ENCODE results near the gene ARHGEF17.

Gene ARHGEF17

DNA sequence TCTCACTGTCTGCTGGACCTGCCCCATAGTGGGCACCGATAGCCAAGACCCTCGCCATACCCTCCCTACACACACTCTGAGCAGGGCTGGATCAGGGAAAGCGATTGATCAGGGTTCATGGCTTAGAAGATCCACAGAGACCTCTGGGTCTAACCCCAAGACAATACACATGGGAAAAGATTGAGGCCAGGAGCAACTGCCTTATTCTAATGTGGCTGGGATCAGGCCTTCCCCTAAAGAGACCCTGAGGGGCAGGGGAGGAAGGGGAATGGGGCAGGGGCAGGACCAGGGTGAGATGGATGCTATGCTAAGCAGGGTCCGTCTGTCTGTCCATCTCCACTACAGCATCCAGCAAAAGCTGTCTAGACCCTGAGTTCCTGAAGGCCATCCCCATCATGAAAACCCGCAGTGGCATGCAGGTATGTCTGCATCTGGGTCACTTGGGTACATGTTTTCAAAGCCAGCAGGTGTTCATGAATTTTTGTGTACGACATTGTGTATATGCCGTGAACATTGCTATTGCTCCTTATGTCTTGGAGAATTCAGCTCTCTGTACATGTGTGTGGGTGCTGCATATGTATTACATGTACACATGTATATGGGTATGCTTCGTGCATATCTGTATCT is 52.8 kb downstream of the ARHGEF17 start:
- DNase-seq: no peak

GRCh38 chr11:73361953-73362776 is 54.1 kb downstream of the ARHGEF17 start:
- no peak for DNase-seq

- no peak for DNase-seq
These were observed 55.1 kb downstream of the ARHGEF17 start for GRCh38 chr11:73363147-73363546.

GRCh38 chr11:73365352-73366264 is 57.5 kb downstream of the ARHGEF17 start:
- no peak for DNase-seq

DNA sequence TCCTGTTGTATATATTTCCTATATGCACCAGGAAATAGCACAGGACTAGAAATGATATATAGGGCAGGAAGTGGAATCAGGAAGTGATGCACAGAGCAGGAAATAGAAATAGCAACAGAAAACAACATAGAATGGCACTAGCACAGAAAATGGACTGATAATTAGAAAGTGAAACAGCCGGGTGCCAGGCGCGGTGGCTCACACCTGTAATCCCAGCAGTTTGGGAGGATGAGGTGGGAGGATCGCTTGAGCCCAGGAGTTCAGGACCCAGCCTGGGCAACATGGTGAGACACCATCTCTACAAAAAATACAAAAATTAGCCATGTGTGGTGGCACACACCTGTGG is 58.2 kb downstream of the ARHGEF17 start:
- DNase-seq: no peak

GRCh38 chr11:73366953-73367352 is 58.9 kb downstream of the ARHGEF17 start:
- DNase-seq: no peak

GRCh38 chr11:73367482-73368024 is 59.5 kb downstream of the ARHGEF17 start:
- DNase-seq: no peak

GRCh38 chr11:73372375-73372993 is 64.4 kb downstream of the ARHGEF17 start:
- DNase-seq: no peak

DNA sequence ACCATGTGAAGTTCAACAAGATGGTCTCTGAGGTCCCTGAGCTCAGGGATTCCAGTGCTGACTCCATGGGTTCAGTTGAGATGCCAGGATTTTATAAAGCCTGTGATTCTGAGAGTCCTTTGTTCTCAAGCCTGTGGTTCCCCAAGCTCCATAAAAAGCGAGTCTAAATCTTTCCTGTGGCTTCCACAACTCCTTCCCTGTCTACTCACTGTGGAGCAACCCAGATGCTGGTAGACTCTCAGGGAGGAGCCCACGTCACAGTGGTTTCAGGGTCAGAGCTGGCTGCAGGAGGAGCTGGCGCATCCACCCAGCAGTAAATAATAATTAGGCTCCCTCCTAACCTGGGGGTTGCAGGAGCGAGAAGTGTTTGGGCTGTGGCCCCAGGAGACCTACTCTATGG is 66.1 kb downstream of the ARHGEF17 start:
- DNase-seq: no peak

GRCh38 chr11:73375830-73376159 is 67.7 kb downstream of the ARHGEF17 start:
- no peak for DNase-seq

DNA sequence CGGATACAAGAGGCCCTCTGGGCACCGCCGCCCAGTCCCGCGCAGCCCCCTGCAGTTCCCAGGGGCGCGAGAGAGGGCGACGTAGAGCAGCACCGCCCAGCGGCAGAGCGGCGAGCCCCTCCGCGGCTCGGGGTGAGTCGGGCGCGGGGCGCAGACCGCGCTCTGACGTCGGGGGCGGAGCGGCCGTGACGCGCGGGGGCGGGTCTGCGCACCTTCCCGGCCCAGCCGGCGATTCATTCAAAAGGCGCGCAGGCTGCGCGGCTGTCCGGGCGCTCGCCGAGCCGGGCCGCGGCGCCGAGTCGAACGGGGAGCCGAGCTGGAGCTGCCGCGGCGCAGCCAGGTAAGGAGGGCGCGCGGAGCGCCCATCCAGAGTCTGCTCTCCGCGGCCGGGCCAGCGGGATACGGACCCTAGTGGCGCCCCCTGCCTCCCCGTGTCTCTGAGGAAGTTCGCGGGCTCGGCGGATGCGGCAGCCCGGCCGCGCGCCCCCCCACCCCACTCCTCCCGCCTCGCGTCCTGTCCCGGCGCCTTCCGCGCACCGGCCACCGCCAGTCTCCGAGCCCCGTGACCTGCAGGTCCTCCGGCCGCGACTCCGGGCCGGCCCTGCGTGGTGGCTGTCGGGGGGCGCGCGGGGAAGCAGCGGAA is 68.2 kb downstream of the ARHGEF17 start, which contains the start of gene RELT:
Gene RELT (plus strand): TSS at position 240 of the 643 bp plus-strand sequence. CDS start 12,738 bp downstream, outside the sequence.
- peak; percentile 51 for DNase-seq

GRCh38 chr11:73376803-73377629 is 68.9 kb downstream of the ARHGEF17 start:
- DNase-seq: no peak

DNA sequence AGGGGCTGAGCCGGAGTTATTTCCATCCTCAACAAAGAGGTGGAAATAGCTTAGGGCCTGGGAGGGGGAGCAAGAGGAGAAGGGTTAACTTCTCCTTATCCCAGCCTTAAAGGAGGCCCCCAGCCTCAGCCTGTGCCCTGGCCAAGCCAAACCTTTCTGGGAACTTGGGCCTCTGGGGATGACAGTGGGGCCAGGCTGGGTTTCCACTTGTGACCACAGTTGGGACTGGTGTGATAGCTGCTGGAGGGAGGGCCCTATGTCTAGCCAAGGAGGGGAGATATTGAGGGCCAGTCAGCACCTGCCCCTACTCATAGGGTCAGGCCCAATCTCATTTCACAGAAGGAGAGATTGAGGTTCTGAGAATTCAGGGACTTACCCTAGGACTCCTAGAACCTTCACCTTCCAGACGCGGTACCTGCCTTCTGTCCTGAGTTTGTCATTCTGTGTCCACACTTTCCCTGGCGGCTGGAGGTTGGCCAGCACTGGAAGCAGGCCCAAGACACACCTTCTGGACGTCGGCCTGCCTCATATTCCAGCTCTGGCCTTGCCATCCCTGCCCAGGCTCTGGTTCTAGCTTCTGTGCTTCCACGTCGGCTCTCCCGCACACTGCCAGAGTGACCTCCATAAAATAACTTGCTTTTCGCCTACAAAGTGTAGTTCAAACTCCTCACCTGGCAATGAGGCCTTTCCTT is 71.3 kb downstream of the ARHGEF17 start:
- DNase-seq: no peak

DNA sequence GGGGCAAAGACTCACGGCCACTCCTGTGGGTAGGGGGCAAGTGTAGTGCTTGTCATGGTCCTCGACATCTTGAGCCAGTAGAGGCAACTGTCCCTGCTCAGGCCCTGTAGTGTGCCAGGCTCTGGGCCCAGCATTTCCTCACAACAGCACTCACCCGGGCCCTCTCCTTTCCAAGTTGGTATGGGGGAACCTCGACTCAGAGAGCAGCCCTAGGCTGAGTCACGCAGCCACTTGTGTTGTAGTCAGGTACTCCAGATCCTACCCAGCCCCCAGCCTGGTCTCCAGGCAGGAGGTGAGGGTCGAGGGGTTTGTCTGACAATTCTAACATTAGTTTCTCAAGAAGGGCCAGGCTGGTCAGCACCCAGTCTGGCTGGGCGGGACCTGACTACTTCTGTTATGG is 72.3 kb downstream of the ARHGEF17 start:
- DNase-seq: no peak

DNA sequence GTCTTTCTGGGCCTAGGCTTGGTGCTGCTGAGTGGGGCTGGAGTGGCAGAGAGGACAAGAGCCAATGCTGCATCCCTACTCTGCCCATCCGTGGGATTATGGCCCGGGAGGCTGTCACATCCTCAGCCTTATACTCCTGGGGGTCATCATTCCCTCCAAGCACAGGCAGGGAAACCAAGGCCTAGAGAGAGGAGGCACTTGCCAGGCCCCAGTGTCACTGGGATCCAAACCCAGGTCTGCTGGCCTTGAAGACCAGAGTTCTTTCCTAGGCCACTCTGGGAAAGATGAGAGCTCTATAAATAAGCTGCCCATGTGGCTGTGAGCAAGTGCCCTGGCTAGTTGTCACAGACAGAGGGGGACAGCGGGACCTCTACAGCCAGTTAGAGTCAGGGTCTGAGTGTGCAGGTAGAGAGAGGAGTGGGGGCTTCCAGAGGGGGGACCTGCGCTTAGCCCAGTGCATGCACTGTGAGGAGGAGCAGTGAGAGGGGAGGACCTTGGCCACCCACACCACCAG is 72.9 kb downstream of the ARHGEF17 start:
- DNase-seq: no peak

DNA sequence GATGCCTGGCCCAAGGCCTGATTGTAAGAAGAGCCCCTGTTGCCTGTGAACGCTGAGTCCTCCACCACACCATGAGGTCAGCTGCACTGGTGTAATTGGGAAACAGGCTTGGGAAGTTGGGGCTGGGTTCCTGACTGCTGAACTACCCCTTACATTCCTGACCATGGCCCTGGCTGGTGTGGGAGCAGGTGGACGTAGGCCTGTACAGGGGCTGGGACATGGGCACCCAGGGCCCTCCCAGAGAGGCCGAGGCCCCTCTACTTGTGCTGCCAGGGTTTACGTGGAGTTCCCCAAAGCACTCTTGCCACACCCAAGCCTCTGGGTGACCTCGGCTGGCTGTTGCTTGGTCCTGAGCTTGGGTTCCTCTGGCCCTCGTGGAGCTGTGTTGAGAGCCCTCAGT is 73.5 kb downstream of the ARHGEF17 start:
- DNase-seq: no peak

DNA sequence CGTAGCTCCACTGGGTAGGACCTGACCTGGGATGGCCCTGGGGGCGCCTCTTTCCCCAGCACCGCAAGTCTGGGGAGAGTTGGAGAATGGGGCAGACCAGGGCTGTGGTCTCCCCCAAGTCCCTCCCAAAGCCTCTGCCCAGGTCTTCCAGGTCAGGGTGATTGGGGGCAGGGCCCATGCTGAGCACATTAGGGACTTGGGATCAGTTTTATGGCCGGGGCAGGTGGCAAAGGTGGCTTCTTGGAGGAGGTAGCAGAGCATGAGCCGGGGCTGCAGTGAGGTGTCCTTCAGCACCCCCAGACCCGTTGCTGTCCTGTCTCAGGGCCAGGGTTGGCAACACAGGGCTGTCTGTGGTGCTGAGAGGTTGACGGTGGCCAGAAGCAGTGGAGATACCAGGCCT is 74.1 kb downstream of the ARHGEF17 start:
- no peak for DNase-seq

DNA sequence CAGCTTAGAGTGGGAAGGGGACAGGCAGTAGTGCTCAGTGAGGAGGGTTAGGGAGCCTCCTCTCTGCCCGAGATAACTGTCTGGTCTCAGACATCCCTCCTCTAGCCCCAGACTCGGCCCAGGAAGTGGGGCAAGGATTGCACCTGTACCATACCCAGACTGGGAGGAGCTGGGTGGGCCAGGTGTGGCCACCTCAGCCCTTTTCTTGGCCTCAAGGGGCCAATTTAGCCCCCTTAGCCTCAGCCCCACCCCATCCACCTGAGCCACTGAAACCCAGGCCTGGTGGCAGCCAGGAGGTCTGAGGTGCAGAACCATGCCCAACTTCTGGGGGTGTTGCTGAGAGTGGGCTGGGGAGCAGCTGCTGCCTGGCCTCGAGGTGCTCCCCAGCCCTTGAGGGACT is 74.7 kb downstream of the ARHGEF17 start:
- DNase-seq: no peak

DNA sequence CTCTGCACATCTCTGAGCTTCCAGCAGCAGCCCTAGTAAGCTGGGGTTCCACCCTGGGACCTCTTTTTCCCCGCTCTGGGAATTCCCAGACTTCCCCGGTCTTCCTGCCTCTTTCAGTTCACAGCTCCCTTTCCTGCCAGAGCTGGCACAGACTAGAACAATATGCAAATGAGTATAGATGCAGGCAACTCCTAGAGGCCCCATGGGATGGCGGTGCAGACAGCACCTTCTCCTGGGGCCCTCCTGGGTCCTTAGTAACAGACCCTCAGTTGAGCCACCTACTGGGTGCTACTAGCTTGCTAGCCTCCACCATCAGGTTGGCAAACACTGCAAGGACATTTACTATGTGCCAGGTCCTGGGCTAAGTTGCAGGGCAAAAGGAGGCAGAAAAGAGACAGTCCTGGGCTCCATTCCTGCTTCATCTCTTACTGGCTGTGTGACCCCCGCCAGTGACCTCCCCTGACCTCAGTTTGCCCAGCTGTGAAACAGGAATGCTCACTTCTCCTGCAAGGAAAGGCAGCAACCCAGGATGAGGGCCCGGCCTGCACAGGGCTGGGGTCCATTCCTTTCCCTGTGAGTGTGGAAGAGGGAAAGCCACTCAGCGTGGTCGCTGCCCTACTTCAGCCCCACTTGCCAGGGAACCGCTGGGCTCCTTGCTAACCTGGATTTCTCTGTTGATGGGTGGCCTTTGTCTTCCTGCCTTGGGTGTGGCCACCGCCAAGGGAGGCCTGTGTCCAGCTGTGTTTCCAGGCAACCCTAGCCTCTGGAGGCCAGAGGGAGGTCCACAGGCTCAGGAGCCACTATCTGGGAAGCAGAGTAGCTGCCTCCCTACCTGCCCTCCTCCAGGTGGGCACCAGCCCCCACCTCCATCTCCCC is 75.4 kb downstream of the ARHGEF17 start:
- no peak for DNase-seq

DNA sequence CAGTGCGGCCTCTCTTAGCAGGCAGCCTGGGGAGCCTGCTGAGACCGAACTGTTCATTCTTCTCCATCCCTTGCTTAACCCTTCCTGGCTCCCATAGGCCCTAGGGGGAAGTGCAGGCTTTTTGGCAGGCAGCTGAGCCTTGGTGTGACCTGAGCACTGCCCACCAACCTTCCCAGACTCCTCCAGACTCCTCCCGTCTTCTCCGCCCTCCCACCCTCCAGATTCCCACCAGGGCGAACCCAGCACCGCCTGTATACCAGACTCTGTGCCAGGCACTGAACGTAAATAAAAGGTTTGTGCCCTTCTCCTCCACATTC is 76.0 kb downstream of the ARHGEF17 start:
- no peak for DNase-seq

Data from NCI-H1417 treated with DMSO at 0.1 percent for 48 hours (cell line).